Measurements from ENCODE around the gene AP5S1.
"Not testable (repeated sequence)": the region's sequence is repeated elsewhere in the genome, so short reads cannot be mapped to it uniquely, and the experiment has no call there.

The AP5S1 gene

GRCh38 chr20:3812975-3813847 is 7.1 kb upstream of the AP5S1 start:
- no peak for FAIRE-seq

DNA sequence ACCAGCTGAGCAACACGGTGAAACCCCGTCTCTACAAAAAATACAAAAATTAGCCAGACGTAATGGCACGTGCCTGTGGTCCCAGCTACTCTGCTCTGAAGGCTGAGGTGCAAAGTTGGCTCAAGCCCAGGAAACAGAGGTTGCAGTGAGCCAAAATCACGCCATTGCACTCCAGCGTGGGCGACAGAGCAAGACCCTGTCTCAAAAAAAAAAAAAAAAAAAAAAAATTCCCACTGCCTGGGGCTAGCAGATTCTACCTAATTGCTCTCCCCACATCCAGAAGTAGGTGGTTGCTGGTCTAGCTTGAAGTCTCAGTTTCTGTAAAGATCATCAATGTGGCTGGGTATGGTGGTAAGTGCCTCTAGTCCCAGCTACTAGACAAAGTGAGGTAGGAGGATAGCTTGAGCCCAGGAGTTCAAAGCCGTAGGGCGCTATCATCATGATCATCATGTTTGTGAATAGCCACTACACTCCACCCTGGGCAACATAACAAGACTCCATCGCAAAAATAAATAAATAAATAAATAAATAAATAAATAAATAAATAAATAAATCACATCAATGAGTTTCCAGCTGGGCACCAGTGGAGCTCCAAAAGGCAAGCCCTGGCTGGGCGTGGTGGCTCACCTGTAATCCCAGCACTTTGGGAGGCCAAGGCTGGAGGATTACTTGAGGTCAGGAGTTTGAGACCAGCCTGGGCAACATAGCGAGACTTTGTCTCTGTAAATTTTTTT is 6.3 kb upstream of the AP5S1 start:
- no peak for FAIRE-seq

- no peak for FAIRE-seq
Measured at GRCh38 chr20:3814928-3815495, 5.3 kb upstream of the AP5S1 start.

- no peak for FAIRE-seq
Measured at GRCh38 chr20:3815703-3816315, 4.5 kb upstream of the AP5S1 start.

GRCh38 chr20:3818155-3819151 is 1.9 kb upstream of the AP5S1 start:
- FAIRE-seq, result no peak

DNA sequence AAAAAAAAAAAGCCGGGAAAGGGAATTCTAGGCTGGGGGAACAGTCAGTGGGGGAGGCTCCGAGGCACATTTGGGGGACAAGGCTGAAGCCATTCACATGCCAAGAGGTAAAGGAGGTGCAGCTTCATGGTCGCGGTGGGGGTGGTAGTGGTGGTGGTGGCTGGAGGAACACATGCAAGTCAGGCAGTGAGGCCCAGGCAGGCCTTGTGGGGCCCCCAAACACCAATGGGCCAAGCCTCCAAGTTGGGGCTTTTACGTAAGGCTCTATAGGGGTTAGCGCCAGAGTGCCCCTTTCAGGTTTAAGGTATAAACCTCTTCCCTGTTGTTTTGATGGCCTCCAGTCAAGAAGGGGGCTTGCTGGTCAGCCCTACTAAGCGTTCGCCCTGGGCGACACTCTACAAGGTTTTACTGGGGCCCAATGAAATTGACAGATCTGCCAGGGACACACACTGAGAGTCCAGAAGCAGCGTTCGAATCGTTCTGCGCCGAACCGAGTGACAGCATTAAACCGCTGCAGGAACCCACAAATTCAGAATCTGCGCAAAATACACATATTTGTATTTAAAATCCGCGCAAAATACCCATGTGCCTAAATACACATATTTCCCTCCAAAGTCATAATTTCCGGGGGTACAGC is 818 bp upstream of the AP5S1 start:
- FAIRE-seq, result no peak

- FAIRE-seq, result no peak
Measured at GRCh38 chr20:3820901-3821727, 767 bp downstream of the AP5S1 start.

DNA sequence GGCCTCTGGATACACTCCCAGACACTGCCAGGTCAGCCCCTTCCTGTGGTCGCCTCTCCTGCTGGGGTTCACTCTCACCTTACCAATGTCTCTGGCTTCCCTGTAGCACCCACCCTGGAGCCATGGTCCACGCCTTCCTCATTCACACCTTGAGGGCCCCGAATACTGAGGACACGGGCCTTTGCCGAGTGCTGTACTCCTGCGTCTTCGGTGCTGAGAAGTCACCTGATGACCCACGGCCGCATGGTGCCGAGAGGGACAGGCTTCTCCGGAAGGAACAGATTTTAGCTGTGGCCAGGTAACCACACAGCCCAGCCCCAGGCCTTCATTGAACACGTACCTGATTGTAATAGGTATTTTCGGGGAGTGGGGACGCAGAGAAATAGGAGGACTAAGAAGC is 1.6 kb downstream of the AP5S1 start:
- no peak for FAIRE-seq

DNA sequence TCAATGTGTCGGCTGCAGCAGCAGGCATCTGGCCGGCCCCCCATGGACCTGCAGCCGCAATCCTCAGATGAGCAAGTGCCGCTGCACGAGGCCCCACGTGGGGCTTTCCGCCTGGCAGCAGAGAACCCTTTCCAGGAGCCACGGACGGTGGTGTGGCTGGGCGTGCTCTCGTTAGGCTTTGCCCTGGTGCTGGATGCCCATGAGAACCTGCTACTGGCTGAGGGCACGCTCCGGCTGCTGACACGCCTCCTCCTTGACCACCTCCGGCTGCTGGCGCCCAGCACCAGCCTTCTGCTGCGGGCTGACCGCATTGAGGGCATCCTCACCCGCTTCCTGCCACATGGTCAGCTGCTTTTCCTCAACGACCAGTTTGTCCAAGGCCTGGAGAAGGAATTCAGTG is 3.5 kb downstream of the AP5S1 start:
- no peak for FAIRE-seq

DNA sequence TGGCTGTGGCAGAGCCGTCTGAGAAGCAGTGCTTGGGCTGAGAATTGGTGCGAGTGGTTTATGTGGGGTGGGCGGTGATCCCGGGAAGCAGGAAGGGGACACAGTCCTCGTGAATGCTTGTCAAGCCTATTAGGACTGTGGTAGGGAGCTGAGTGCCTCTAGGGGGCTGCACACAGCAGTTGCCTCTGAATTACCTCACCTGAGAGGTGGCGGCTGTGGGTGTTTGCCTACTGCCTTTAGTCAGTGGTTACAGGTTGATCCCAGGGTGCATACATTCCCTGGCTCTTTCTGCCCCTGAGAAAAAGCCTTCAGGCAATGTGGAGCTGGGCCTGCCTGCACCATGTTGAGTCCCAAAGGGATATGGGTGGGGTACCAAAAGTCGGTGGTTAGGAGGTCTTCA is 5.2 kb downstream of the AP5S1 start:
- no peak for FAIRE-seq

GRCh38 chr20:3826420-3826819 is 6.1 kb downstream of the AP5S1 start:
- FAIRE-seq, result no peak

DNA sequence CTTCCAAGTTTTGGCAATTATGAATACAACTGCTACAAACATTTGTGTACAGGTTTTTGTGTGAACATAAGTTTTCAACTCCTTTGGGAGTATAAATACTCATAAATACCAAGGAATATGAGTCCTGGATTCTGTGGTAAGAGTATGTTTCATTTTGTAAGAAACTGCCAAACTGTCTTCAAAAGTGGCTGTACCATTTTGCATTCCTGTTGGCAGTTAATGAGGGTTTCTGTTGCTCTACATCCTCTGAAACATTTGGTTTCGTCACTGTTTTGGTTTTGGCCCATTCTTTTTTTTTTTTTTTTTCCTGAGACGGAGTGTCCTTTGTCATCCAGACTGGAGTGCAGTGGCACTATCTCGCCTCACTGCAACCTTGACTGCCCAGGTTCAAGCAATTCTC is 8.5 kb downstream of the AP5S1 start:
- no peak for FAIRE-seq

DNA sequence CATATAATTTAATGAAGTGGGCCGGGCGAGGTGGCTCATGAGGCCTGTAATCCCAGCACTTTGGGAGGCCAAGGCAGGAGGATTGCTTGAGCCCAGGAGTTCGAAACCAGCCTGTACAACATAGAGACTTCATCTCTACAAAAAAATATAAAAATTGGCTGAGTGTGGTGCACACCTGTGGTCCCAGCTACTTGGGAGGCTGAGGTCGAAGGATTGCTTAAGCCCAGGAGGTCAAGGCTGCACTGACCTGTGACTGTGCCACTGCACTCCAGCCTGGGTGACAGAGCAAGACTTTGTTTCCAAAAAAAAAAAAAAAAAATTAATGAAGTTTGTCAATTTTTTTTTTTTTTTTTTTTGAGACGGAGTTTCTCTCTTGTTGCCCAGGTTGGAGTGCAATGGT is 9.5 kb downstream of the AP5S1 start:
- FAIRE-seq, result not testable (repeated sequence)

GRCh38 chr20:3836132-3836531 is 15.8 kb downstream of the AP5S1 start:
- no peak for FAIRE-seq

DNA sequence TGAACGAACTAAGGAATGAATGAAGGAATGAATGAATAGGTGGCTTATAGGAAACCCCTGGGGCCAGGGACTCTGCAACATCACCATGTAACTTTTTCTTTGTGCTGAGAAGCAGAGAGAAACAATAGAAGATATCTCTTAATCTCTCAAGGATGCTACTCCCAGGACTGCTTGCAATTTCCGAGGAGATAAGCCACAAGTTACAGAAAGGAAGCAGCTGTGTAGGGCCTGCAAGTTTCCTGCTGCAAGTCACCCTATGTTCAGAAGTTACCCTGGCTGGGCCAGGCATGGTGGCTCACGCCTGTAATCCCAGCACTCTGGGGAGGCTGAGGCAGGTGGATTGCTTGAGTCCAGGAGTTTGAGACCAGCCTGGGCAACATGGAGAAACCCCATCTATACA is 19.0 kb downstream of the AP5S1 start:
- no peak for FAIRE-seq

GRCh38 chr20:3840201-3840600 is 19.9 kb downstream of the AP5S1 start:
- FAIRE-seq, result not testable (repeated sequence)

- FAIRE-seq, result no peak
Measured at GRCh38 chr20:3842348-3842930, 22.1 kb downstream of the AP5S1 start.

- no peak for FAIRE-seq
Measured at GRCh38 chr20:3843490-3843889, 23.1 kb downstream of the AP5S1 start.

- FAIRE-seq, result not testable (repeated sequence)
Measured at GRCh38 chr20:3843990-3844619, 23.8 kb downstream of the AP5S1 start.

GRCh38 chr20:3846378-3846739 is 26.0 kb downstream of the AP5S1 start:
- no peak for FAIRE-seq
